H1 (cell line): ENCODE data around the gene TSC2. TPM values are rescaled to one million over a fixed set of nuclear protein-coding genes. Genes with fewer than 3 reads are reported as not detected.

Experiments used
- CTCF ChIA-PET: fragments of 300-600 bp; sonication (Branson Sonifier 250); formaldehyde crosslinking; loops from one replicate; lab custom pipeline; 2021; ENCODE audit not compliant: partially characterized antibody; lab: Charles Lee
- POLR2A ChIA-PET: fragments of 300-600 bp; sonication (Branson Sonifier 250); formaldehyde crosslinking; loops from one replicate; lab custom pipeline; 2021; ENCODE audit warnings: inconsistent platforms; ENCODE audit not compliant: partially characterized antibody; lab: Charles Lee
- DNase-seq, 2 experiments: peaks; one replicate each; pipeline versions ENCODE4 v3.0.0 to v3.0.0-alpha.2; 2010 to 2022; ENCODE audit warnings: low spot score in 2 of 2, low read depth in 1 of 2, mixed read lengths in 1 of 2
- FAIRE-seq: peaks from 2 replicates; lab custom pipeline; 2011; peaks lifted over from hg19 to GRCh38; lab: Jason Lieb, UNC
- H2AFZ ChIP-seq: 2 replicates; pipeline ENCODE4 v1.8.1; 2012; ENCODE audit warnings: low read length, inconsistent platforms
- H2AK5ac ChIP-seq: 2 replicates; pipeline ENCODE4 v1.6.1; 2013; ENCODE audit warnings: low read depth, low read length
- H2BK120ac ChIP-seq: replicated peaks from 2 replicates; pipeline ENCODE3; 2013; ENCODE audit warnings: low read depth, low read length, inconsistent platforms
- H2BK12ac ChIP-seq: 2 replicates; pipeline ENCODE4 v1.6.1; 2013; ENCODE audit warnings: low read depth, low read length
- H2BK15ac ChIP-seq: 2 replicates; pipeline ENCODE4 v1.6.1; 2013; ENCODE audit warnings: low read length
- H2BK20ac ChIP-seq: 2 replicates; pipeline ENCODE4 v1.6.1; 2013; ENCODE audit warnings: low read length
- H2BK5ac ChIP-seq: 2 replicates; pipeline ENCODE4 v1.6.1; 2013; ENCODE audit warnings: low read depth, low read length
- H3K14ac ChIP-seq: 2 replicates; pipeline ENCODE4 v1.6.1; 2013; ENCODE audit warnings: inconsistent platforms; ENCODE audit not compliant: insufficient read length
- H3K18ac ChIP-seq: 2 replicates; pipeline ENCODE4 v1.6.1; 2013; ENCODE audit warnings: low read length; ENCODE audit errors: extremely low read depth
- H3K23ac ChIP-seq: 2 replicates; pipeline ENCODE4 v1.6.1; 2013; ENCODE audit warnings: inconsistent platforms; ENCODE audit not compliant: insufficient read length
- H3K23me2 ChIP-seq: 2 replicates; pipeline ENCODE4 v1.6.1; 2013; ENCODE audit warnings: low read depth, low read length
- H3K27ac ChIP-seq: 2 replicates; pipeline ENCODE4 v1.6.1; 2011; ENCODE audit warnings: low read depth, low read length, inconsistent platforms
- H3K27me3 ChIP-seq, 4 experiments: replicated peaks in 1 of 4; 1 replicate in 1 of 4; 2 replicates in 3 of 4; pipeline versions ENCODE4 v1.6.1 to v1.8.1; 2011 to 2013; ENCODE audit warnings: low read length in 3 of 4, mild to moderate bottlenecking in 3 of 4, inconsistent platforms in 2 of 4, mixed read lengths in 2 of 4, moderate library complexity in 1 of 4; ENCODE audit not compliant: control insufficient read depth in 3 of 4, insufficient read depth in 3 of 4; ENCODE audit errors: extremely low read depth in 1 of 4
- H3K36me3 ChIP-seq, 4 experiments: 2 replicates each; pipeline versions ENCODE4 v1.6.1 to v1.8.1; 2011 to 2013; ENCODE audit warnings: mild to moderate bottlenecking in 4 of 4, low read length in 3 of 4, moderate library complexity in 2 of 4, control low read depth in 1 of 4, inconsistent platforms in 1 of 4; ENCODE audit not compliant: insufficient read depth in 4 of 4, control insufficient read depth in 2 of 4
- H3K4ac ChIP-seq: replicated peaks from 2 replicates; pipeline ENCODE3; 2013; ENCODE audit warnings: low read length, low read depth, mixed read lengths, inconsistent platforms; ENCODE audit not compliant: insufficient read length
- H3K4me1 ChIP-seq, 4 experiments: replicated peaks in 1 of 4; 1 replicate in 1 of 4; 2 replicates in 3 of 4; pipeline versions ENCODE4 v1.6.1 to v1.8.1; 2011 to 2013; ENCODE audit warnings: low read length in 3 of 4, inconsistent platforms in 2 of 4, mixed read lengths in 1 of 4; ENCODE audit not compliant: insufficient read depth in 4 of 4, control insufficient read depth in 3 of 4
- H3K4me2 ChIP-seq, 2 experiments: 2 replicates each; pipeline versions ENCODE4 v1.6.1 to v1.8.1; 2011 to 2013; ENCODE audit warnings: low read depth in 2 of 2, low read length in 2 of 2, control low read depth in 1 of 2, inconsistent platforms in 1 of 2, mild to moderate bottlenecking in 1 of 2; ENCODE audit not compliant: insufficient read depth in 1 of 2
- H3K4me3 ChIP-seq, 4 experiments: fragments of 200-600, 300-600 bp in 1 of 4; sonication (generic), shearing (Covaris generic), sonication (Bioruptor Twin) in 1 of 4; 2 replicates each; pipeline versions ENCODE4 v1.5.1 to v1.8.1; 2011 to 2016; ENCODE audit warnings: low read length in 4 of 4, low read depth in 3 of 4, control low read depth in 2 of 4, inconsistent platforms in 2 of 4, mild to moderate bottlenecking in 2 of 4, mixed read lengths in 1 of 4, moderate library complexity in 1 of 4; ENCODE audit not compliant: insufficient read depth in 2 of 4; ENCODE audit errors: extremely low read depth in 1 of 4
- H3K56ac ChIP-seq: replicated peaks from 2 replicates; pipeline ENCODE3; 2013; ENCODE audit warnings: low read depth, mild to moderate bottlenecking, mixed read lengths, low read length, inconsistent platforms; ENCODE audit not compliant: insufficient read length
- H3K79me1 ChIP-seq: 2 replicates; pipeline ENCODE4 v1.6.1; 2013; ENCODE audit warnings: low read depth, low read length, control low read depth
- H3K79me2 ChIP-seq, 2 experiments: 2 replicates each; pipeline versions ENCODE4 v1.6.1 to v1.8.1; 2012 to 2013; ENCODE audit warnings: low read length in 2 of 2, mild to moderate bottlenecking in 2 of 2, inconsistent platforms in 1 of 2; ENCODE audit not compliant: insufficient read depth in 2 of 2, control insufficient read depth in 1 of 2
- H3K9ac ChIP-seq, 4 experiments: replicated peaks in 1 of 4; 1 replicate in 1 of 4; 2 replicates in 3 of 4; pipeline versions ENCODE4 v1.6.1 to v1.8.1; 2011 to 2013; ENCODE audit warnings: low read depth in 3 of 4, low read length in 3 of 4, control low read depth in 2 of 4, mild to moderate bottlenecking in 2 of 4, moderate library complexity in 2 of 4, inconsistent platforms in 1 of 4; ENCODE audit errors: extremely low read depth in 1 of 4
- H3K9me3 ChIP-seq, 2 experiments: 2 replicates each; pipeline versions ENCODE4 v1.6.1 to v1.8.1; 2012 to 2013; ENCODE audit warnings: mild to moderate bottlenecking in 2 of 2, moderate library complexity in 2 of 2, control low read depth in 1 of 2, inconsistent platforms in 1 of 2, low read depth in 1 of 2, low read length in 1 of 2, mixed read lengths in 1 of 2; ENCODE audit not compliant: insufficient read depth in 2 of 2
- H4K20me1 ChIP-seq, 2 experiments: replicated peaks in 1 of 2; 2 replicates each; pipeline versions ENCODE3 to v1.8.1; 2011 to 2013; ENCODE audit warnings: inconsistent platforms in 2 of 2, low read length in 2 of 2, mild to moderate bottlenecking in 1 of 2; ENCODE audit not compliant: insufficient read depth in 2 of 2, control insufficient read depth in 1 of 2
- H4K5ac ChIP-seq: 2 replicates; pipeline ENCODE4 v1.6.1; 2013; ENCODE audit warnings: low read length, low read depth, mixed read lengths, inconsistent platforms; ENCODE audit not compliant: insufficient read length
- H4K8ac ChIP-seq: 2 replicates; pipeline ENCODE4 v1.8.0; 2013; ENCODE audit warnings: mild to moderate bottlenecking, moderate library complexity, low read length, inconsistent platforms; ENCODE audit not compliant: insufficient read depth; ENCODE audit errors: extremely low read depth
- H4K91ac ChIP-seq: replicated peaks from 2 replicates; pipeline ENCODE3; 2013; ENCODE audit warnings: low read length, mixed read lengths, inconsistent platforms; ENCODE audit not compliant: insufficient read length
- ASH2L ChIP-seq: fragments of 200-600, 300-600 bp; sonication (generic); IDR thresholded peaks from one replicate; pipeline ENCODE4 v1.7.1; 2017; ENCODE audit warnings: low read length
- ATF3 ChIP-seq: IDR thresholded peaks from 2 replicates; pipeline ENCODE4 v1.6.1; 2011; ENCODE audit warnings: low read depth, mild to moderate bottlenecking, low read length; ENCODE audit not compliant: insufficient read depth
- CREB1 ChIP-seq: IDR thresholded peaks from 2 replicates; pipeline ENCODE4 v1.6.1; 2012; ENCODE audit warnings: inconsistent platforms
- CTCF ChIP-seq, 3 experiments: IDR thresholded peaks; 1 replicate in 2 of 3; 2 replicates in 1 of 3; pipeline versions ENCODE4 v1.5.1 to v1.6.1; 2011; ENCODE audit warnings: low read length in 3 of 3, mild to moderate bottlenecking in 3 of 3, inconsistent platforms in 2 of 3, low read depth in 1 of 3, moderate library complexity in 1 of 3; ENCODE audit not compliant: insufficient read depth in 1 of 3; ENCODE audit errors: control extremely low read depth in 1 of 3
- HDAC6 ChIP-seq: IDR thresholded peaks from one replicate; pipeline ENCODE4 v1.7.1; 2012; ENCODE audit warnings: low read depth, mild to moderate bottlenecking, inconsistent platforms, low read length, moderate library complexity
- KDM4A ChIP-seq: IDR thresholded peaks from one replicate; pipeline ENCODE4 v1.7.1; 2012; ENCODE audit warnings: low read depth, mild to moderate bottlenecking, moderate library complexity, low read length, inconsistent platforms; ENCODE audit not compliant: severe bottlenecking
- PHF8 ChIP-seq: fragments of 200-600 bp; sonication (generic); conservative IDR thresholded peaks from 2 replicates; pipeline ENCODE4 v1.7.1; 2012; ENCODE audit warnings: low read depth, mild to moderate bottlenecking, inconsistent platforms, low read length, moderate library complexity
- POU5F1 ChIP-seq: IDR thresholded peaks from 2 replicates; pipeline ENCODE4 v1.6.1; 2011; ENCODE audit warnings: low read depth, mild to moderate bottlenecking, low read length, moderate library complexity
- RXRA ChIP-seq: IDR thresholded peaks from 2 replicates; pipeline ENCODE4 v1.6.1; 2011; ENCODE audit warnings: low read depth, mild to moderate bottlenecking, low read length, moderate library complexity; ENCODE audit not compliant: insufficient read depth
- SP2 ChIP-seq: IDR thresholded peaks from 2 replicates; pipeline ENCODE4 v1.6.1; 2012; ENCODE audit warnings: mild to moderate bottlenecking, low read length, inconsistent platforms
- WGBS, 2 experiments: shearing (Covaris generic) in 1 of 2; methylation state at CpG; one replicate each; pipeline versions ENCODE4 v1.1.6 to v1.1.7; 2013 to 2015; ENCODE audit warnings: low lambda C conversion rate in 2 of 2, mixed read lengths in 2 of 2, inconsistent platforms in 1 of 2, low coverage in 1 of 2, missing lambda C conversion rate in 1 of 2; ENCODE audit not compliant: insufficient replicate concordance in 2 of 2, insufficient coverage in 1 of 2, insufficient read length in 1 of 2; ENCODE audit errors: extremely low coverage in 1 of 2, missing lambda C conversion rate in 1 of 2; 5-methylcytosine and 5-hydroxymethylcytosine counted together
- polyA plus RNA-seq, 7 experiments: library from polyadenylated mRNA; depleted of rRNA in 3 of 7; stranded (reverse) in 5 of 7; unstranded in 2 of 7; fragments of >200 nt in 5 of 7; fragments of 200-250 nt in 2 of 7; gene quantifications; 1 replicate in 5 of 7; 2 replicates in 1 of 7; 4 replicates in 1 of 7; pipeline versions ENCODE4 v1.2.1 to v1.2.3, GENCODE V29; 2011 to 2013; ENCODE audit warnings: missing spikeins in 2 of 7, mixed read lengths in 2 of 7
- total RNA-seq: library from RNA; stranded (reverse); fragmentation: NEBNext Ultra II Directional; extraction: Animal tissue kit (Norgen Biotek cat#: 25700); gene quantifications from 2 replicates; pipeline ENCODE4 v1.2.1, GENCODE V29; 2021

Gene TSC2
- total and polyA plus RNA-seq, 2 of the 8 experiments (the other 6 are each of a cell fraction or from before 2014, with no cell fraction given) = 65.9 to 96.6 TPM

- no peaks in the 10 kb centered on the region for H3K9me3 ChIP-seq
- ChIA-PET POLR2A (interaction anchor here (0.6 to 1.8 kb wide), 10 partner anchors 16 to 997 kb away, joined by 3 to 6 read pairs (median 3); partner anchors contain the start of gene TRAF7), CTCF (interaction anchor here (0.6 to 7.5 kb wide), 13 partner anchors 11 to 400 kb away, joined by 3 to 55 read pairs (median 7); partner anchors contain the start of genes NTHL1, TRAF7 and TSC2)
- H3K36me3 ChIP-seq = peaks cover 0 to 5% (median 0%) of the 10 kb centered on the region in 4 experiments; a peak in 1 of 8 replicates
- H4K5ac ChIP-seq = no peak overlapping the region
- H2AFZ ChIP-seq = no peak overlapping the region
- H3K18ac ChIP-seq = peak overlapping the region; percentile 32; the same call in 1 of the 2 replicates
- no peak for FAIRE-seq
- peak overlapping the region; percentile 24; the same call in 1 of the 2 replicates for H2BK5ac ChIP-seq
- H3K79me1 ChIP-seq = no peaks in the 10 kb centered on the region
- 96% methylated on average over 10 of the region's 12 CpGs; no CpG with 5 or more reads in 1 of the 2 experiments for WGBS, 2 experiments
- H2BK20ac ChIP-seq = peak overlapping the region; percentile 6; the same call in 1 of the 2 replicates
- H3K56ac ChIP-seq = no peak overlapping the region
- peaks cover 0 to 9% of the 10 kb centered on the region in 2 experiments for H4K20me1 ChIP-seq
- H2AK5ac ChIP-seq = peak overlapping the region; percentile 13; the same call in 1 of the 2 replicates
- no peak overlapping the region for H2BK120ac ChIP-seq
- H3K4ac ChIP-seq = no peak overlapping the region
- peaks cover 22 to 56% (median 48%) of the 10 kb centered on the region in 4 experiments for H3K27me3 ChIP-seq
- H3K9ac ChIP-seq = no peak overlapping the region
- H3K23me2 ChIP-seq = peaks cover 15% of the 10 kb centered on the region; the same call in 1 of the 2 replicates
- peak overlapping the region; percentile 80; the same call in 1 of the 2 replicates for H2BK12ac ChIP-seq
- H3K4me2 ChIP-seq = peak overlapping the region; percentile 16 to 76
- no peaks in the 10 kb centered on the region for H3K79me2 ChIP-seq
- H3K4me3 ChIP-seq = peak overlapping the region in 1 of 4 experiments; percentile 59; a peak in 2 of 8 replicates
- peaks cover 0 to 27% (median 13%) of the 10 kb centered on the region in 4 experiments; a peak in 5 of 7 replicates for H3K4me1 ChIP-seq
- H4K8ac ChIP-seq = no peak overlapping the region
- no peak overlapping the region for H3K27ac ChIP-seq
- H2BK15ac ChIP-seq = peak overlapping the region; percentile 81; the same call in 1 of the 2 replicates
- no peak for DNase-seq
- H3K23ac ChIP-seq = no peak overlapping the region
- peak overlapping the region; percentile 70 for H4K91ac ChIP-seq
- no peak overlapping the region for H3K14ac ChIP-seq
- TF ChIP-seq ATF3 (no peak), HDAC6 (no peak), RXRA (no peak), CTCF (IDR thresholded peaks at IDR 0.05; ENCODE audit: control extremely low read depth in 1 of 3, insufficient read depth in 1 of 3, low read depth in 1 of 3, low read length in 3 of 3) (no peak), POU5F1 (no peak), KDM4A (no peak), PHF8 (no peak), CREB1 (no peak), SP2 (no peak), ASH2L (no peak)
These were observed 23.8 kb upstream of the TSC2 start for GRCh38 chr16:2024032-2024420.
